Fibroblast of skin of right biceps (primary cell): Measurements from ENCODE around the gene MALAT1.
A peak's percentile ranks its signal among the peaks of the same experiment; 100 is the strongest.
"Not testable (repeated sequence)": the region's sequence is repeated elsewhere in the genome, so short reads cannot be mapped to it uniquely, and the experiment has no call there.

Experiments used
- DNase-seq: peaks from one replicate; pipeline ENCODE4 v3.0.0-alpha.2; 2013

The MALAT1 gene

DNA sequence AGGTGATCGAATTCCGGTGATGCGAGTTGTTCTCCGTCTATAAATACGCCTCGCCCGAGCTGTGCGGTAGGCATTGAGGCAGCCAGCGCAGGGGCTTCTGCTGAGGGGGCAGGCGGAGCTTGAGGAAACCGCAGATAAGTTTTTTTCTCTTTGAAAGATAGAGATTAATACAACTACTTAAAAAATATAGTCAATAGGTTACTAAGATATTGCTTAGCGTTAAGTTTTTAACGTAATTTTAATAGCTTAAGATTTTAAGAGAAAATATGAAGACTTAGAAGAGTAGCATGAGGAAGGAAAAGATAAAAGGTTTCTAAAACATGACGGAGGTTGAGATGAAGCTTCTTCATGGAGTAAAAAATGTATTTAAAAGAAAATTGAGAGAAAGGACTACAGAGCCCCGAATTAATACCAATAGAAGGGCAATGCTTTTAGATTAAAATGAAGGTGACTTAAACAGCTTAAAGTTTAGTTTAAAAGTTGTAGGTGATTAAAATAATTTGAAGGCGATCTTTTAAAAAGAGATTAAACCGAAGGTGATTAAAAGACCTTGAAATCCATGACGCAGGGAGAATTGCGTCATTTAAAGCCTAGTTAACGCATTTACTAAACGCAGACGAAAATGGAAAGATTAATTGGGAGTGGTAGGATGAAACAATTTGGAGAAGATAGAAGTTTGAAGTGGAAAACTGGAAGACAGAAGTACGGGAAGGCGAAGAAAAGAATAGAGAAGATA, at the start of gene MALAT1:
Gene MALAT1, plus strand, starts transcription at position 69 of the 736 bp plus-strand sequence.
- DNase-seq = peak; percentile 98

GRCh38 chr11:65451301-65451700, 47.5 kb upstream of the MALAT1 start:
- DNase-seq = not testable (repeated sequence)

DNA sequence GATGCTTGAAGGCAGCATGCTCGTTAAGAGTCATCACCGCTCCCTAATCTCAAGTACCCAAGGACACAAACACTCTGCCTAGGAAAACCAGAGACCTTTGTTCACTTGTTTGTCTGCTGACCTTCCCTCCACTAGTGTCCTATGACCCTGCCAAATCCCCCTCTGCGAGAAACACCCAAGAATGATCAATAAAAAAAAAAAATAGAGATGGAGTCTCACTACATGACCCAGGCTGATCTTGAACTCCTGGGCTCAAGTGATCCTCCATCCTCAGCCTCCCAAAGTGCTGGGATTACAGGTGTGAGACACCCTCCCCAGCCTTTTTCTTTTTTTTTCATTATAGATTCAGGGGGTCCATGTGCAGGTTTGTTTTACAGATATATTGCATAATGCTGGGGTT, 46.6 kb upstream of the MALAT1 start:
- DNase-seq = not testable (repeated sequence)

GRCh38 chr11:65452806-65453490, 45.9 kb upstream of the MALAT1 start:
- DNase-seq = peak; percentile 96

- peak; percentile 87 for DNase-seq
Observed at GRCh38 chr11:65454311-65454695, 44.5 kb upstream of the MALAT1 start.

GRCh38 chr11:65454696-65455456, 44.0 kb upstream of the MALAT1 start:
- DNase-seq = peak; percentile 89

DNA sequence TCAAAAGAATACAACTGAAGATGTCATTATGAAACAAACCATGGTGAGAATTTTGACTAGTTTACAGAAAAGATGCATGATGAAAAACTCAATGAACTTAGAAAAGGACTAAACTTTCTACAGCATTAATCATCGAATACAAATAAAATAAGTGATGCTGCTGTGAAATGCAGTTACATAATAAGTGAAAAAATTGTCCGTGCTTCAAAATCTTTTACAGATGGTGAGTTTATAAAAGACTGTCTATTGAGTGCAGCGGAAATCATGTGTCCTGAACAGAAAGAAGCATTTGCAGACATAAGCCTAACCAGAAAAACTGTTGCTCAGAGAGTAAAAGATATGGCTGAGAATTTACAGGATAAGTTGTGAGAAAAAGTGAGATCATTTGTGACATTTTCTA, 42.4 kb upstream of the MALAT1 start:
- DNase-seq = no peak

DNA sequence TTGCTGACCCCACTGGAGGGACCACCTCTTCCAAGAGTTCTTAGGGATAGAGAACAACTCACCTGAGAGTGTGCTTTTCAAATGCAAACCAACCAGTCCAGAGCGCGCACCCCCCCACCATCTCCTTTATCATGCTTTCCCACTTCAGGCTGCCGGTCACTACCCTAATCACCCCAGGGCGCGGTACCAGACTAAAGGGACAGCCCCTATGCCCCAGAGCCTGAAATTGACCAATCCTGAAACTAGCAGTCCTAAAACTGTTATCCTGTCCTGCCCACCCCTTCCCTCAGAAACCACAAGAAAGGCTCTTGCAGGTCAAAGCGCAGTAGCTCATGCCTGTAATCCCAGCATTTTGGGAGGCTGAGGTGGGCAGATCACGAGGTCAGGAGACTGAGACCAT, 39.3 kb upstream of the MALAT1 start:
- no peak for DNase-seq

- not testable (repeated sequence) for DNase-seq
Observed at GRCh38 chr11:65465471-65465870, 33.4 kb upstream of the MALAT1 start.

- not testable (repeated sequence) for DNase-seq
Observed at GRCh38 chr11:65467306-65467705, 31.5 kb upstream of the MALAT1 start.

- DNase-seq = no peak
Observed at GRCh38 chr11:65468874-65469333, 29.9 kb upstream of the MALAT1 start.

DNA sequence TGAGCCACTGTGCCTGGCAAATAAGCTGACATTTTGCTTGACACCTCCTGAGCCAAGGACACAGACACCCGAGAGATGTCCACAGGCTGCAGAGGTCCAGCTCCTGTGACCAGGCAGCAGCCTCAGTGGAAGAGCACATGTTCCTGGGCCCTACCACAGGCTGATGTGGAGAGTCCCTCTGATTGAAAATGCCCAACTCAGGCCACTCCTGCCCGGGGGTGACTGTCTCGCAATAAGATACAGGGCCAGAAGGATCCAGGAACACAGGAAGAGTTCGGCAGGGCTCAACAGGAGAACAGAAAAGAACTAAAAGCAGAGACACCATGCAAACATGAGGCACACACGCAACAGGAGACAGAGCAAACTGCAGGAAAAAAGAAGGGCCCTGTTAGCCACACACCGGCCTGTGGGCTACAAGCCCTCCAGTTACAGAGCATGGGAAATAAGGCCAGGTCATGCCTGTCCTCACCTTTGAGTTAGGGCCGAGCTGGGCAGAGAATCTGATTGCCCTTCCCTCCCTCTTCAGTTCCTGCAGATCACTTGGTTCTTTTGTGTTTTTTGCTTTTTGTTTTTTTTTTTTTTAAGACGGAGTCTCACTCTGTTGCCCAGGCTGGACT, 28.3 kb upstream of the MALAT1 start:
- DNase-seq = no peak

DNA sequence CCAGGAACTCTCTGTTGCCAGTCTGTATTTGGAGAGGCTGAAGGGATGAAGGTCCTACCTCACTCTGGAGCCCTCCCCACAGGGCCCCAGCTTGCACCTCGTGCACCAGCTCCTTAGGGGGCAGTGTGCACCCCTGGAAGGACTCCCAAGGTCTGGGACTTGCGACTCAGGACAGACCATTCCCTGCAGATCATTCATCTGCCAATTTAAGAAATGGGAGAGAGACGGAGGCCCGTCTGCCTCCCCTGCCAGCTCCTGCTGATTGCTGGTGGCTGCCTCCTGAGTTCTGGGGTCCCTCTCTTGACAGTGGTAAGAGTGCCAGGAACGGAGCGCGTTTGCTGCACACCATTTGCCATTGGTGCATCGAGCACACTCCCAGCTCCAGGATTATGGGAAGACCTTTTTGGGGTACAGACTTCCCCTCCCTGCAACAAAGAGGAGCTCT, 27.4 kb upstream of the MALAT1 start:
- DNase-seq = peak; percentile 85

DNA sequence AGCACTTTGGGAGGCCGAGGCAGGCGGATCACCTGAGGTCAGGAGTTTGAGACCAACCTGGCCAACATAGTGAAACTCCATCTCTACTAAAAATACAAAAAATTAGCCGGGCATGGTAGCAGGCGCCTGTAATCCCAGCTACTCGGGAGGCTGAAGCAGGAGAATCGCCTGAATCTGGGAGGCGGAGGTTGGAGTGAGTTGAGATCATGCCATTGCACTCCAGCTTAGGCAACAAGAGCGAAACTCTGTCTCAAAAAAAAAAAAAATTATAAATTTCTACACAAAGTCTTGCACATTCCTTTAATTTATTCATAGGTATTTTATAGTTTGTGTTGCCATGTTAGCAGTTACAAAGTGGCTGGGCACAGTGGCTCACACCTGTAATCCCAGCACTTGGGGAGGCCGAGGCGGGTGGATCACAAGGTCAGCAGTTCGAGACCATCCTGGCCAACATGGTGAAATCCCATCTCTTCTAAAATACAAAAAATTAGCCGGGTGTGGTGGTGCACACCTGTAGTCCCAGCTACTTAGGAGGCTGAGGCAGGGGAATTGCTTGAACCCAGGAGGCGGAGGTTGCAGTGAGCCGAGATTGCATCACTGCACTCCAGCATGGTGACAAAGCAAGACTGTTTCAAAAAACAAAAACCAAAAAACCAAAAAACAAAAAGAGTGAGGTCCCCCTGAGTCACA, 26.1 kb upstream of the MALAT1 start:
- not testable (repeated sequence) for DNase-seq

DNA sequence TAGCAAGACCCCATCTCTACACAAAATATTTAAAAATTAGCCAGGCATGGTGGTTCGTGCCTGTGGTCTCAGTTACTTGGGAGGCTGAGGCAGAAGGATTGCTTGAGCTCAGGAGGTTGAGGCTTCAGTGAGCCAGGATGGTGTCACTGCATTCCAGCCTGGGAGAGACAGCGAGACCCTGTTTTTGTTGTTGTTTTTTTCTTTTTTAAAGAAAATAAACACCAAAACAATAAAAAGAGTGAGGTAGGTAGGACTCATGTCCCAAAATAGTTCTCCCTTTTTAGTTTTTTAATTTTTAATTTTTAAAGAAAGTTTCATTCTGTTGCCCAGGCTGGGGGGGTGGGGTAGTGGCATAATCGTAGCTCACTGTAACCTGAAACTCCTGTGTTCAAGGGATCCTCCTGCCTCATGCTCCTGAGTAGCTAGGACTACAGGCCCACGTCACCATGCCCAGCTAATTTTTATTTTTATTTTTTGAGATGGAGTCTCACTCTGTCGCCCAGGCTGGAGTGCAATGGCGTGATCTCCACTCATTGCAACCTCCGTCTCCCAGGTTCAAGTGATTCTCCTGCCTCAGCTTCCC, 25.5 kb upstream of the MALAT1 start:
- DNase-seq = peak; percentile 33

DNA sequence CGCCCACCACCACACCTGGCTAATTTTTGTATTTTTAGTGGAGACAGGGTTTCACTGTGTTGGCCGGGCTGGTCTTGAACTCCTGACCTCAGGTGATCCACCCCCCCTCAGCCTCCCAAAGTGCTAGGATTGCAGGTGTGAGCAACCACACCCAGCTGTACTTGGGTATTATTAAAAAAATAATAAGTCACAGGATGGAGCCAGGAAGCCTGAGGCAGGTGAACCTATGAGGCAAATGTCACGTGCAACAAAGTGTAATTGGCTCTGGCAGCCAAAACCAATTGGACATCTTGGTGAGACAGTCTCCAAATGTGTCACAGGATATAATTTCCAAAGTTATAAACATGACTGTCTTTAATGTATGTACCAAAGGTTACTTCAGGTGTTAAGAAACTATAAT, 24.0 kb upstream of the MALAT1 start:
- no peak for DNase-seq

DNA sequence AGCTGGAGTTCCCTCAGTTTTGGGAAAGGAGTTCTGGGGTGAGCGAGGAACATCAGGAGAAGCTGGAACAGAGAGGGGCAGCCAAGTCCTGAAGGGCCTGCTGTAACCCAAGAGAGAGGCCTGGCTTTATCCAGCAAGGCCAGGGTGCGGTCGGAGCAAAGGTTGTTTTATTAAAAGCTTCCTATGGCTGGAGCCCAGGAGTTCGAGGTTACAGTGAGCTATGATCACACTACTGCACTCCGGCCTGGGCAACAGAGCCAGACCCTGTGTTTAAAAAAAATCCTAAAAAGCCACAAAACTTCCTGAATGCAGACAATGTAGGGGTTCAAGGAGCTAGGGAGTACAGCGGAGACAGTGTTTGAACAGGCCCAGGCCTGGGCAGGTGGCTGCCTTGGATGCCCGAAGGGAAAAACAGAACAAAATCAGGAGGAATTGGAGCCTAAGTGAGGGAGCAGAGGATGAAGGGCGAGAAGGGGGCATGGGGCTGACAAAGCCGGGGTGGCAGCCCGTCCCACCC, 22.2 kb upstream of the MALAT1 start:
- DNase-seq = no peak

DNA sequence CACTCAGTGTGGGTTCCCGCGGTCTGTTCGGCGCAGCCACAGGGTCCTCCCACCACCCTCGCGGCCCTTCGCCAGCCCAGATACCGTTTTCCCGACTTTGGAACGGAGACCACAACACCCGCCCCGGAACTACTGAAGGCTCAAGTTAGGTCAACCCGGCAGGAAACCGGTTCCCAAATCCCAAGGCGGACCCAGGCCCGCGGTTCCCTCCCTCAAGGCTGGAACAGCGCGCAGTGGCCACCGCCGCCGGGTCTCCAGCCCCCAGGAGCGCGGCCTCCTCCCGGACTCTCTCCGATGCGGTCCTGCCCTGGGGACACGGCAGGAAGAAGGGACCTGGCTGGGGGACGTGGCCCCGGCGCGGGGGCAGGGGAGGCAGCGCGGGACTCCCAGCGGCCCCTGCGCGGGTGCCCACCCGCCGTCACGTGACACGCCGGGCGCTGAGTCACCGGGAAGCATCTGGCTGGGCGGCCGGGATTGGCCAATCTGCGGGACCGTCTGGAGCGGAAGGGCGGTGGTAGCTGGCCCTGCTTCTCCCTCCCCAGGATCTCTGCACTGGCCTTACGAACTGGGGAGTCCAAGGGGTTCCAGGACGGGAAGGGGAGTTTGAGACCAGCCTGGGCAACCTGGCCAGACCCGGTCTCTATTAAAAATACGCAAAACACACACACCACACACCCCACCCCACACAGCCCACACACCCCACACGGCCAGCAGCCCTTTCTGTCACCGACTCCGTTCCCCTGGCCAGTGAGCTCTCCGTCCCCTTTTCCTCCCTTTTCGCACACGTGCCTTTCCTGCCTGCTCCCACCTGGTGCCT, 21.5 kb upstream of the MALAT1 start:
- DNase-seq = peak; percentile 97

- DNase-seq = peak; percentile 54
Observed at GRCh38 chr11:65478388-65479183, 20.3 kb upstream of the MALAT1 start.
